ENCODE data around the gene ASTN2. TPM values are rescaled to one million over a fixed set of nuclear protein-coding genes. Genes with fewer than 3 reads are reported as not detected.

The ASTN2 gene
- total and polyA plus RNA-seq, 9 of the 15 experiments (the other 6 are each of a cell fraction or from before 2014, with no cell fraction given) = 0.56 to 3.5 (median 1.9) TPM

- TF ChIP-seq E2F8 (IDR thresholded peaks at IDR 0.05; ENCODE audit: low read depth, partially characterized antibody) (peak; percentile 52), ZSCAN32 (CRISPR knock-in tag; IDR thresholded peaks at IDR 0.05) (peak; percentile 97), PHB (CRISPR knock-in tag; IDR thresholded peaks at IDR 0.05) (no peak), DLX4 (CRISPR knock-in tag; IDR thresholded peaks at IDR 0.05) (no peak), ZC3H8 (IDR thresholded peaks at IDR 0.05) (no peak), THRAP3 (IDR thresholded peaks at IDR 0.05; ENCODE audit: borderline replicate concordance) (no peak), ESRRA (IDR thresholded peaks at IDR 0.05; ENCODE audit: borderline replicate concordance, low read depth) (peak; percentile 98), IRF1 (CRISPR knock-in tag; IDR thresholded peaks at IDR 0.05; ENCODE audit: borderline replicate concordance) (no peak), RBBP5 (IDR thresholded peaks at IDR 0.05; ENCODE audit: borderline replicate concordance, insufficient read depth, low read length, poor library complexity, severe bottlenecking) (no peak), HDAC8 (tag; IDR thresholded peaks at IDR 0.05) (peak; percentile 70; the same call in 1 of the 2 replicates), E2F1 (CRISPR knock-in tag; IDR thresholded peaks at IDR 0.05) (no peak), SAFB (IDR thresholded peaks at IDR 0.05; ENCODE audit: borderline replicate concordance, low read depth, low read length) (no peak), ELK1 (CRISPR knock-in tag; IDR thresholded peaks at IDR 0.05) (no peak), PREB (CRISPR knock-in tag; IDR thresholded peaks at IDR 0.05) (no peak), POLR2G (IDR thresholded peaks at IDR 0.05; ENCODE audit: low read depth, low read length) (0 out of 2 replicates have a peak, but pooled peaks have one; percentile 21), ZNF561 (CRISPR knock-in tag; conservative IDR thresholded peaks at IDR 0.05) (no peak), SRSF9 (IDR thresholded peaks at IDR 0.05; ENCODE audit: borderline replicate concordance, low read depth, low read length) (no peak), NR4A1 (CRISPR knock-in tag; IDR thresholded peaks at IDR 0.05) (no peak), NR4A1 (tag; IDR thresholded peaks at IDR 0.05) (peak; percentile 37; the same call in 1 of the 2 replicates)
These were observed 1019.8 kb downstream of the ASTN2 start (continued) for GRCh38 chr9:116394894-116395698.

Measured in K562 (cell line).